Measurements from ENCODE around the gene DMBX1. TPM values are rescaled to one million over a fixed set of nuclear protein-coding genes. Genes with fewer than 3 reads are reported as not detected.

Gene DMBX1
- total RNA-seq, 1 experiment from 2014 or later = 4.2 TPM

Other genes starting within 250 kb of the DMBX1 start
- gene RAD54L, start 242.1 kb upstream of the DMBX1 start, total RNA-seq (2014; rRNA removed; shearing (Covaris generic)) = 42.2 and 46.7 TPM in 2 replicates
- 123 and 133 TPM in 2 replicates for gene LRRC41, start 186.2 kb upstream of the DMBX1 start, total RNA-seq (2014; rRNA removed; shearing (Covaris generic))
- 909 and 1,018 TPM in 2 replicates for gene UQCRH, start 186.1 kb upstream of the DMBX1 start, total RNA-seq (2014; rRNA removed; shearing (Covaris generic))
- 10.4 and 11.8 TPM in 2 replicates for gene NSUN4, start 149.0 kb upstream of the DMBX1 start, total RNA-seq (2014; rRNA removed; shearing (Covaris generic))
- 12.6 and 19.8 TPM in 2 replicates for gene FAAH, start 95.5 kb upstream of the DMBX1 start, total RNA-seq (2014; rRNA removed; shearing (Covaris generic))
- not detected in 2 replicates for gene KNCN, start 61.8 kb downstream of the DMBX1 start, total RNA-seq (2014; rRNA removed; shearing (Covaris generic))
- 31.3 and 34.7 TPM in 2 replicates for gene MKNK1, start 114.4 kb downstream of the DMBX1 start, total RNA-seq (2014; rRNA removed; shearing (Covaris generic))
- 1.3 and 3.4 TPM in 2 replicates for gene MOB3C, start 127.0 kb downstream of the DMBX1 start, total RNA-seq (2014; rRNA removed; shearing (Covaris generic))
- 105 and 112 TPM in 2 replicates for gene ATPAF1, start 178.5 kb downstream of the DMBX1 start, total RNA-seq (2014; rRNA removed; shearing (Covaris generic))
- not detected in 2 replicates for gene TEX38, start 182.0 kb downstream of the DMBX1 start, total RNA-seq (2014; rRNA removed; shearing (Covaris generic))
- gene EFCAB14, start 229.3 kb downstream of the DMBX1 start, total RNA-seq (2014; rRNA removed; shearing (Covaris generic)) = 43.3 and 57.8 TPM in 2 replicates